ENCODE data around the gene YWHAE. TPM values are rescaled to one million over a fixed set of nuclear protein-coding genes. Genes with fewer than 3 reads are reported as not detected.
A peak's percentile ranks its signal among the peaks of the same experiment; 100 is the strongest.
"Not testable (repeated sequence)": the region's sequence is repeated elsewhere in the genome, so short reads cannot be mapped to it uniquely, and the experiment has no call there.

The YWHAE gene
- total RNA-seq (2014; rRNA removed; shearing (Covaris generic); ENCODE audit: low replicate concordance), result 189 and 298 TPM in 2 replicates

DNA sequence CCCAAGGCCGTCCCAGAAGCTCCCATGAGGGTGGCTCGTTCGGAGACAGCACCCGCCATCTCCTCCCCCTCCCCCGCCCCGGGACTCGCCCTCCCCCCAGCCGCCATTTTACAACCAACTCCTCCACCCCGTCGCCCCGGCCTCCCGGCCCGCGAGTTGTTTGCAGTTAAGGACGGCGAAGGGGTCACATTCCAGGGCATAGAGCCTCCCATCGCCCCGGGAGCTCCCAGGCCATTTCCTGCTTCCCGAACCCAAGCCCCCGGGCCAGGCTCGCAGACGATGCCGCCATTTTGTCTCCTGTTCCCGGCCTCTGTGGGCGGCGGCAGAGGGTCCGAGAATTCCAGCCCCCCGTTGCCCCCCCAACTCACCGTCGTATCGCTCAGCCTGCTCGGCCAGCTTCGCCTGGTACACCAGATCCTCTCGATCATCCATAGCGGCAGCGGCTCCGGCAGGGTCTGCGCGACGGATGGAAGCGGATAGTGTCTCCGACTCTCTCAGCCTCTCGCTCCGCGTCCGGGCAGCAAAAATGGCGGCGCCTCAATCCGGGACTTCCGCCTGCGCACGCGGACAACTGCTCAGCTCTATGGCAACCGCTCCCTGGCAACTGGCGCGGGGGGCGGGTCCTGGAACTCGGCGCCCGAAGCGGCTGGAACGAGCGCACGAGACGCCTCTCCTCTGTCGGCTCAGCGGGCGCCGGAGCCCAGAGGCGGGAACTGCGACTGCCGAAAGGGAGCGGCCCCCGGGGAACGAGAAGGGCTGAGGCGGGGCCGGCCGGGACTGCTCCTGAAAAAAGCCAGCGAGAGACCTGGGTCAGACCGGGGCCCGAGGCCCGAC, at the start of gene YWHAE:
Gene YWHAE, minus strand, starts transcription at position 544 of the 834 bp plus-strand sequence. Its CDS starts 112 bp downstream, at position 432.
- Histone ChIP-seq H3K9me2 (replicated peaks; ENCODE audit: insufficient read depth, low read length) (no peaks in the 10 kb centered on the region), H3K27me3 (ENCODE audit: low read length) (no peaks in the 10 kb centered on the region), H3K4me1 (ENCODE audit: low read length) (peaks cover 22% of the 10 kb centered on the region), H3K27ac (ENCODE audit: low read length) (peak within 1 kb of the TSS; percentile 93), H3K4me2 (ENCODE audit: low read depth, low read length, poor library complexity, severe bottlenecking) (peak within 1 kb of the TSS; percentile 96), H3K79me2 (ENCODE audit: low read length) (peaks cover 51% of the 10 kb centered on the region), H3K4me3 (ENCODE audit: low read length) (peak within 1 kb of the TSS; percentile 74), H2AFZ (ENCODE audit: low read length) (peak within 1 kb of the TSS; percentile 87), H3K36me3 (ENCODE audit: insufficient read depth, low read length) (peaks cover 20% of the 10 kb centered on the region), H4K20me1 (ENCODE audit: insufficient read depth, low read depth, low read length) (peaks cover 37% of the 10 kb centered on the region), H3K9me3 (ENCODE audit: low read length) (no peaks in the 10 kb centered on the region), H3K9ac (ENCODE audit: low read length) (peak within 1 kb of the TSS; percentile 96)
- DNase-seq, result peak; percentile 99

DNA sequence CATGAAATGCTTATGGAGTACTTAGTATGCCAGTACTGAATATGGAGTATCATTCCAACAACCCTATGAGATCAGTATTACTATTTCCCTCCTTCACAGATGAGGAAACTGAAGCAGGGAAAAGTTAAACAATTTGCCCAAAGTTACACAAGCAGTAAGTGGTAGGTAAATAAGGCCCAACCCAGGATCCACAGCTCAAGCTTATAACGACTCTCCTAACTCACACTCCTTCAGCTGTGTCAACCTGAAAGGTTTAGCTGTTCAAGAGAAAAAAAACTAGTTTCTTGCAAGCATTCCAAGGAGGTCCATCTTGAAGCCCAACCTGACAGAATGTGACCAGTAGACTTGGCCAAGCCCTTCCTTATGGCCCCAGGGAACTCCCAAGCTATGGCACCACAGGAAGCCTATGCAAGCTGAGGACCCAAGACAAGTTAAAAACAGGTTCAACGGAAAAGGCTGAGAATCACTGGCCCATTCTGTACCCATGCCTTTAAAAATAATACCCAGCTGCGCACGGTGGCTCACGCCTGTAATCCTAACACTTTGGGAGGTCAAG, 49.5 kb upstream of the YWHAE start:
- no peaks in the 10 kb centered on the region for H3K27me3 ChIP-seq (ENCODE audit: low read length)
- no peak for DNase-seq
- peaks cover 3% of the 10 kb centered on the region for H3K4me1 ChIP-seq (ENCODE audit: low read length)
- H2AFZ ChIP-seq (ENCODE audit: low read length), result no peak overlapping the region
- peaks cover 17% of the 10 kb centered on the region; the same call in 1 of the 2 replicates for H4K20me1 ChIP-seq (ENCODE audit: insufficient read depth, low read depth, low read length)
- no peaks in the 10 kb centered on the region for H3K9me3 ChIP-seq (ENCODE audit: low read length)
- H3K79me2 ChIP-seq (ENCODE audit: low read length), result peaks cover 98% of the 10 kb centered on the region
- peaks cover 12% of the 10 kb centered on the region; the same call in 1 of the 2 replicates for H3K36me3 ChIP-seq (ENCODE audit: insufficient read depth, low read length)
- no peak overlapping the region for H3K4me3 ChIP-seq (ENCODE audit: low read length)
- H3K4me2 ChIP-seq (ENCODE audit: low read depth, low read length, poor library complexity, severe bottlenecking), result no peak overlapping the region
- no peaks in the 10 kb centered on the region for H3K9me2 ChIP-seq (replicated peaks; ENCODE audit: insufficient read depth, low read length)
- H3K27ac ChIP-seq (ENCODE audit: low read length), result no peak overlapping the region
- H3K9ac ChIP-seq (ENCODE audit: low read length), result no peak overlapping the region

DNA sequence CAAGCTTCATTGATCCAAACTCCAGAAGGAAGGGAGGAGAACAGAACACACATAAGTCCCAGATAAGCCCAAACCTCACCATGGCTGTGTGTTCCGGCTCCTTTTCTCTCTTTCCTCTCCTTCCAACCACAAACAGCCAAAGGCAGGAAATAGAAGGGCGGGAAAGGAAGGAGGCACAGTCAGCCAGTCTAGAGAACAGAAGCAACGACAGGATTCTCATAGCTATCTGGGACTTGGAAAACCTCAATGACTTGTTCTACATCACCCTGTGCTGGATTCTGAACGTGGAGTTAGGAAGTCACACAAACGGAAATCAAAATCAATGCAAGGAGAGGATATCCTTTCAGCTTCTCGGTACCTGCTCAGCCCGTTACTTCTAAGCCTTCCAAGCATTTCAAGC, 47.0 kb upstream of the YWHAE start:
- no peak overlapping the region for H3K4me3 ChIP-seq (ENCODE audit: low read length)
- no peak overlapping the region for H3K27ac ChIP-seq (ENCODE audit: low read length)
- no peaks in the 10 kb centered on the region for H3K4me1 ChIP-seq (ENCODE audit: low read length)
- H2AFZ ChIP-seq (ENCODE audit: low read length), result no peak overlapping the region
- peaks cover 92% of the 10 kb centered on the region for H3K79me2 ChIP-seq (ENCODE audit: low read length)
- no peaks in the 10 kb centered on the region for H3K27me3 ChIP-seq (ENCODE audit: low read length)
- H4K20me1 ChIP-seq (ENCODE audit: insufficient read depth, low read depth, low read length), result peaks cover 15% of the 10 kb centered on the region; the same call in 1 of the 2 replicates
- no peaks in the 10 kb centered on the region for H3K9me2 ChIP-seq (replicated peaks; ENCODE audit: insufficient read depth, low read length)
- 0 out of 2 replicates have a peak, but pooled peaks cover 5% of the 10 kb centered on the region for H3K36me3 ChIP-seq (ENCODE audit: insufficient read depth, low read length)
- no peak overlapping the region for H3K9ac ChIP-seq (ENCODE audit: low read length)
- peak; percentile 28 for DNase-seq
- H3K9me3 ChIP-seq (ENCODE audit: low read length), result no peaks in the 10 kb centered on the region
- H3K4me2 ChIP-seq (ENCODE audit: low read depth, low read length, poor library complexity, severe bottlenecking), result no peak overlapping the region

DNA sequence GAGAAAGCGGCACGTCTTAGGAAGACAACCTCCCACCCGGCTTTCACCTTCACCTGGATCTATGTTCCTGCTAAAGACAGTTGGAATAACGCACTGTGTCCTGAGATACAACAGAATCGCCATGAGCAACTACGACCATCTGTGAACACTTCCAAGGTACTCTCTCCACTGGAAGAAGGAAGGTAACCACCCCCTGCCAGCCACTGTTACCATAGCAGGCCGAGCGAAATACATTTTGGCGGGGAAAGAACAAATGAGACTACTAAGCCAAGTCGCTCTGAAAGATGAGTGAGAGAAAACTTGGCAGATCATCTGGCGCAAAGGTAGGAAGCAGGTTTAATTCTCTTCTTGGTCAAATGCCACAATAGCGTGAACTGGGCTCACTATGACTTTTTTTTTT, 46.2 kb upstream of the YWHAE start:
- Histone ChIP-seq H3K9me2 (replicated peaks; ENCODE audit: insufficient read depth, low read length) (no peaks in the 10 kb centered on the region), H3K4me2 (ENCODE audit: low read depth, low read length, poor library complexity, severe bottlenecking) (no peak overlapping the region), H3K4me1 (ENCODE audit: low read length) (no peaks in the 10 kb centered on the region), H3K79me2 (ENCODE audit: low read length) (peaks cover 90% of the 10 kb centered on the region), H3K9me3 (ENCODE audit: low read length) (no peaks in the 10 kb centered on the region), H3K9ac (ENCODE audit: low read length) (no peak overlapping the region), H3K36me3 (ENCODE audit: insufficient read depth, low read length) (0 out of 2 replicates have a peak, but pooled peaks cover 3% of the 10 kb centered on the region), H3K27ac (ENCODE audit: low read length) (no peak overlapping the region), H2AFZ (ENCODE audit: low read length) (no peak overlapping the region), H4K20me1 (ENCODE audit: insufficient read depth, low read depth, low read length) (peaks cover 15% of the 10 kb centered on the region; the same call in 1 of the 2 replicates), H3K4me3 (ENCODE audit: low read length) (no peak overlapping the region), H3K27me3 (ENCODE audit: low read length) (no peaks in the 10 kb centered on the region)
- no peak for DNase-seq

DNA sequence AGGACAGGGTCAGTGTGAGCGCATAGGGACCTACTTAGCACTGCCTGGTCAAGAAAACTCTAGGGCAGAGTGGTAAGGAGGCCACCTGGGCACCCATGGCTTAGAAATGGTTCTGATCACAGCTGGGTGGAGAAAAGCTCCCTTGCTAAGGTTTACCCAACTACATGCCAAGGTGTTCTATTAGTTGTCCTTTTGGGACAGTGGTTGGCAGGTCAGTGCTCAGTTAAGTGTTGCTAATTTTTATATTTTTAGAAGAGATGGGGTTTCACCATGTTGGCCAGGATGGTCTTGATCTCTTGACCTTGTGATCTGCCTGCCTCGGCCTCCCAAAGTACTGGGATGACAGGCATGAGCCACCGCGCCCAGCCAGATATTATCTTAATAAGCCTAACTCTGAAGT, 45.7 kb upstream of the YWHAE start:
- peaks cover 15% of the 10 kb centered on the region; the same call in 1 of the 2 replicates for H4K20me1 ChIP-seq (ENCODE audit: insufficient read depth, low read depth, low read length)
- H3K27ac ChIP-seq (ENCODE audit: low read length), result not testable (repeated sequence)

DNA sequence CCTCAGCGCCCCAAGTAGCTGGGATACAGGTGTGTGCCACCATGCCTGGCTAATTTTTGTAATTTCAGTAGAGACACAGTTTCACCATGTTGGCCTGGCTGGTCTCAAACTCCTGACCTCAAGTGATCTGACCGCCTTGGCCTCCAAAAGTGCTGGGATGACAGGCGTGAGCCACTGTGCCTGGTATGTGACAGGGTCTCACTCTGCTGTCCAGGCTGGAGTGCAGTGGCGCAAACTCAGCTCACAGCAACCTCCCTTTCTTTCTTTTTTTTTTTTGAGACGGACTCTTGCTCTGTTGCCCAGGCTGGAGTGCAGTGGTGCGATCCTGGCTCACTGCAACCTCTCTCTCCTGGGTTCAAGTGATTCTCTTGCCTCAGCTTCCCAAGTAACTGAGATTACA, 42.7 kb upstream of the YWHAE start:
- not testable (repeated sequence) for H3K9me3 ChIP-seq (ENCODE audit: low read length); H2AFZ ChIP-seq (ENCODE audit: low read length); H3K27me3 ChIP-seq (ENCODE audit: low read length); H3K4me3 ChIP-seq (ENCODE audit: low read length); H3K4me2 ChIP-seq (ENCODE audit: low read depth, low read length, poor library complexity, severe bottlenecking); H3K27ac ChIP-seq (ENCODE audit: low read length); H3K4me1 ChIP-seq (ENCODE audit: low read length); H3K9me2 ChIP-seq (replicated peaks; ENCODE audit: insufficient read depth, low read length); H3K9ac ChIP-seq (ENCODE audit: low read length); H3K36me3 ChIP-seq (ENCODE audit: insufficient read depth, low read length); DNase-seq
- Histone ChIP-seq H3K79me2 (ENCODE audit: low read length) (peaks cover 87% of the 10 kb centered on the region), H4K20me1 (ENCODE audit: insufficient read depth, low read depth, low read length) (peaks cover 13% of the 10 kb centered on the region; the same call in 1 of the 2 replicates)

More for the DNA sequence above, 45.7 kb upstream of the YWHAE start:
- not testable (repeated sequence) for H3K4me3 ChIP-seq (ENCODE audit: low read length); H3K36me3 ChIP-seq (ENCODE audit: insufficient read depth, low read length); H3K27me3 ChIP-seq (ENCODE audit: low read length); H3K9me2 ChIP-seq (replicated peaks; ENCODE audit: insufficient read depth, low read length); H3K4me1 ChIP-seq (ENCODE audit: low read length); H3K4me2 ChIP-seq (ENCODE audit: low read depth, low read length, poor library complexity, severe bottlenecking); H3K9me3 ChIP-seq (ENCODE audit: low read length); DNase-seq; H2AFZ ChIP-seq (ENCODE audit: low read length); H3K9ac ChIP-seq (ENCODE audit: low read length)
- peaks cover 90% of the 10 kb centered on the region for H3K79me2 ChIP-seq (ENCODE audit: low read length)

DNA sequence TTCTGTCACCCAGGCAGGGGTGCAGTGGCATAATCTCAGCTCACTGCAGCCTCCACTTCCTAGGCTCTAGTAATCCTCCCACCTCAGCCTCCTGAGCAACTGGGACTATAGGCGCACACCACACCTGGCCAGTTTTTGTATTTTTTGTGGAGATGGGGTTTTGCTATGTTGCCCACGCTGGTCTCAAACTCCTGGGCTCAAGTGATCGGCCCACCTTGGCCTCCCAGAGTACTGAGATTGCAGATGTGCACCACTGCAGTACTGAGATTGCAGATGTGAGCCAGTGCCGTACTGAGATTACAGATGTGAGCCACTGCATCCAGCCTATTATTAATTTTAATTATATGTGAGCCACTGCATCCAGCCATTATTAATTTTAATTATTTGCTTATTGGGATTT, 42.2 kb upstream of the YWHAE start:
- Histone ChIP-seq H3K36me3 (ENCODE audit: insufficient read depth, low read length) (0 out of 2 replicates have a peak, but pooled peaks cover 5% of the 10 kb centered on the region), H4K20me1 (ENCODE audit: insufficient read depth, low read depth, low read length) (peaks cover 13% of the 10 kb centered on the region; the same call in 1 of the 2 replicates), H3K79me2 (ENCODE audit: low read length) (peaks cover 84% of the 10 kb centered on the region), H3K9ac (ENCODE audit: low read length) (no peak overlapping the region), H3K9me2 (replicated peaks; ENCODE audit: insufficient read depth, low read length) (no peaks in the 10 kb centered on the region), H3K27me3 (ENCODE audit: low read length) (no peaks in the 10 kb centered on the region), H3K4me2 (ENCODE audit: low read depth, low read length, poor library complexity, severe bottlenecking) (no peak overlapping the region), H3K27ac (ENCODE audit: low read length) (no peak overlapping the region), H3K4me3 (ENCODE audit: low read length) (no peak overlapping the region), H3K4me1 (ENCODE audit: low read length) (no peaks in the 10 kb centered on the region), H2AFZ (ENCODE audit: low read length) (no peak overlapping the region), H3K9me3 (ENCODE audit: low read length) (no peaks in the 10 kb centered on the region)
- DNase-seq, result no peak

DNA sequence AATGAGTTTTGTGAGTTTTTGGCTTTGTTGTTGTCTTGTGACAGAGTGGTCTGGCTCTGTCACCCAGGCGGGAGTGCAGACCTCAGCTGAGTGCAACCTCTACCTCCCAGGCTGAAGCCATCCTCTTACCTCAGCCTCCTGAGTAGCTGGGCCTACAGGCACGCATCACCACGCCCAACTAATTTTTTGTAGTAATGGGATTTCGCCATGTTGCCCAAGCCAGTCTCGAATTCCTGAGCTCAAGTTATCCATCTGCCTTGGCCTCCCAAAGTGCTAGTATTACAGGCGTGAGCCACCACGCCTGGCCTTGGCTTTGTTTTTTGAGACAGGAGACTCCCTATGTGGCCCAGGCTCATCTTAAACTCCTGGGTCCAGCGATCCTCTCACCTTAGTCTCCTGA, 40.9 kb upstream of the YWHAE start:
- H3K4me1 ChIP-seq (ENCODE audit: low read length), result no peaks in the 10 kb centered on the region
- H3K4me3 ChIP-seq (ENCODE audit: low read length), result no peak overlapping the region
- no peak overlapping the region for H2AFZ ChIP-seq (ENCODE audit: low read length)
- H3K9ac ChIP-seq (ENCODE audit: low read length), result no peak overlapping the region
- DNase-seq, result no peak
- H4K20me1 ChIP-seq (ENCODE audit: insufficient read depth, low read depth, low read length), result peaks cover 15% of the 10 kb centered on the region; the same call in 1 of the 2 replicates
- peaks cover 84% of the 10 kb centered on the region for H3K79me2 ChIP-seq (ENCODE audit: low read length)
- peaks cover 18% of the 10 kb centered on the region for H3K36me3 ChIP-seq (ENCODE audit: insufficient read depth, low read length)
- no peak overlapping the region for H3K27ac ChIP-seq (ENCODE audit: low read length)
- no peaks in the 10 kb centered on the region for H3K9me2 ChIP-seq (replicated peaks; ENCODE audit: insufficient read depth, low read length)
- no peaks in the 10 kb centered on the region for H3K27me3 ChIP-seq (ENCODE audit: low read length)
- no peak overlapping the region for H3K4me2 ChIP-seq (ENCODE audit: low read depth, low read length, poor library complexity, severe bottlenecking)
- no peaks in the 10 kb centered on the region for H3K9me3 ChIP-seq (ENCODE audit: low read length)
